Upper lobe of right lung (tissue), 1 donor: ENCODE data around the gene KIFC3. TPM values are rescaled to one million over a fixed set of nuclear protein-coding genes. Genes with fewer than 3 reads are reported as not detected.
A peak's percentile ranks its signal among the peaks of the same experiment; 100 is the strongest.
"Not testable (repeated sequence)": the region's sequence is repeated elsewhere in the genome, so short reads cannot be mapped to it uniquely, and the experiment has no call there.

Experiments used
- ATAC-seq: fragments of 200-7000 bp; cut with Tn5 transposase; one replicate; pipeline ENCODE4 v1.9.1; 2020; ENCODE audit warnings: mild to moderate bottlenecking, moderate library complexity
- DNase-seq: peaks from one replicate; pipeline ENCODE4 v3.0.0-alpha.2; 2020
- H3K27ac ChIP-seq: fragments of 200-600 bp; one replicate; pipeline ENCODE4 v1.8.0; 2022
- H3K27me3 ChIP-seq: fragments of 200-600 bp; one replicate; pipeline ENCODE4 v1.8.0; 2022; ENCODE audit warnings: mild to moderate bottlenecking
- H3K36me3 ChIP-seq: fragments of 200-600 bp; one replicate; pipeline ENCODE4 v1.8.0; 2022
- H3K4me1 ChIP-seq: fragments of 200-600 bp; one replicate; pipeline ENCODE4 v1.8.0; 2022
- H3K4me3 ChIP-seq: fragments of 200-600 bp; one replicate; pipeline ENCODE4 v1.8.0; 2022; ENCODE audit warnings: mild to moderate bottlenecking
- H3K9me3 ChIP-seq: fragments of 200-600 bp; one replicate; pipeline ENCODE4 v1.8.0; 2022
- CTCF ChIP-seq: fragments of 200-600 bp; IDR thresholded peaks from one replicate; pipeline ENCODE4 v1.8.0; 2022; ENCODE audit warnings: antibody characterized with exemption
- intact Hi-C: fragments of 100-400 bp; cut with DNase I; formaldehyde crosslinking; loops from one replicate; pipeline ENCODE4 v1.11.0; 2022
- total RNA-seq: library from RNA; stranded (reverse); fragmentation: NEBNext Ultra II Directional; extraction: Animal tissue kit (Norgen Biotek cat#: 25700); gene quantifications from one replicate; pipeline ENCODE4 v1.2.1, GENCODE V29; 2021
- donor health status: DM: no; HTN: yes; CAD: no; lungs with severe emphysema.

Gene KIFC3
- total RNA-seq, 1 donor from 2014 or later: 99.1 TPM

- H3K36me3 ChIP-seq: peaks cover 43% of the 10 kb centered on the region
Observed at GRCh38 chr16:57785385-57785784, 16.9 kb downstream of the KIFC3 start.

GRCh38 chr16:57784334-57784733 is 18.0 kb downstream of the KIFC3 start:
- H3K4me3 ChIP-seq: no peak overlapping the region
- H3K27ac ChIP-seq: no peak overlapping the region
- DNase-seq (no peak), ATAC-seq (no peak)
- peaks cover 39% of the 10 kb centered on the region for H3K36me3 ChIP-seq
- H3K27me3 ChIP-seq: no peaks in the 10 kb centered on the region
- intact Hi-C loops: no loop called here
- no peaks in the 10 kb centered on the region for H3K9me3 ChIP-seq
- H3K4me1 ChIP-seq: peaks cover 32% of the 10 kb centered on the region
- no peak for TF ChIP-seq CTCF

More at GRCh38 chr16:57785385-57785784, 16.9 kb downstream of the KIFC3 start:
- Histone ChIP-seq H3K27me3 (no peaks in the 10 kb centered on the region), H3K4me1 (peaks cover 32% of the 10 kb centered on the region), H3K4me3 (no peak overlapping the region), H3K27ac (no peak overlapping the region), H3K9me3 (no peaks in the 10 kb centered on the region)
- ATAC-seq (no peak), DNase-seq (no peak)
- intact Hi-C loops: no loop called here
- TF ChIP-seq CTCF: no peak

GRCh38 chr16:57783883-57784282 is 18.4 kb downstream of the KIFC3 start:
- Histone ChIP-seq H3K4me1 (peaks cover 32% of the 10 kb centered on the region), H3K4me3 (no peak overlapping the region), H3K27me3 (no peaks in the 10 kb centered on the region), H3K27ac (no peak overlapping the region), H3K9me3 (no peaks in the 10 kb centered on the region), H3K36me3 (peaks cover 39% of the 10 kb centered on the region)
- ATAC-seq (no peak), DNase-seq (no peak)
- intact Hi-C loops: no loop called here
- no peak for TF ChIP-seq CTCF

- peak overlapping the region; percentile 39 for H3K27ac ChIP-seq
- no peak for ATAC-seq
Observed at GRCh38 chr16:57783116-57783515, 19.2 kb downstream of the KIFC3 start.

GRCh38 chr16:57782607-57783055 is 19.7 kb downstream of the KIFC3 start:
- peaks cover 20% of the 10 kb centered on the region for H3K4me1 ChIP-seq
- peak overlapping the region; percentile 39 for H3K27ac ChIP-seq
- DNase-seq, H3K4me3 ChIP-seq, ATAC-seq, H3K9me3 ChIP-seq, intact Hi-C loops, H3K27me3 ChIP-seq: not testable (repeated sequence)
- peaks cover 28% of the 10 kb centered on the region for H3K36me3 ChIP-seq

More at GRCh38 chr16:57783116-57783515, 19.2 kb downstream of the KIFC3 start:
- no peak for DNase-seq
- no peak overlapping the region for H3K4me3 ChIP-seq
- no peak for TF ChIP-seq CTCF
- H3K9me3 ChIP-seq: no peaks in the 10 kb centered on the region
- H3K36me3 ChIP-seq: peaks cover 31% of the 10 kb centered on the region
- intact Hi-C loops: no loop called here
- H3K4me1 ChIP-seq: peaks cover 25% of the 10 kb centered on the region
- H3K27me3 ChIP-seq: no peaks in the 10 kb centered on the region

- Histone ChIP-seq H3K9me3 (no peaks in the 10 kb centered on the region), H3K27me3 (no peaks in the 10 kb centered on the region), H3K4me3 (no peak overlapping the region), H3K36me3 (peaks cover 28% of the 10 kb centered on the region), H3K4me1 (peaks cover 14% of the 10 kb centered on the region), H3K27ac (no peak overlapping the region)
- no peak for ATAC-seq
- no peak for TF ChIP-seq CTCF
- intact Hi-C loops: no loop called here
- DNase-seq: no peak
Observed at GRCh38 chr16:57781741-57782606, 20.3 kb downstream of the KIFC3 start.
